Pons (tissue), 1 donor: ENCODE data around the gene SNX30.

Experiments used
- DNase-seq: peaks from one replicate; pipeline ENCODE4 v3.0.0-alpha.2; 2016; ENCODE audit warnings: low spot score

SNX30 gene

GRCh38 chr9:112858005-112858404 lies 107.4 kb downstream of the SNX30 start:
- DNase-seq, result no peak

- peak; percentile 77 for DNase-seq
Observed at GRCh38 chr9:112858625-112859147, 108.1 kb downstream of the SNX30 start.

GRCh38 chr9:112860451-112860850 lies 109.9 kb downstream of the SNX30 start:
- no peak for DNase-seq

GRCh38 chr9:112861155-112861554 lies 110.6 kb downstream of the SNX30 start:
- DNase-seq, result no peak

GRCh38 chr9:112861638-112862555 lies 111.3 kb downstream of the SNX30 start:
- DNase-seq, result peak; percentile 68

- DNase-seq, result peak; percentile 65
Observed at GRCh38 chr9:112863214-112863613, 112.7 kb downstream of the SNX30 start.

- no peak for DNase-seq
Observed at GRCh38 chr9:112863746-112864145, 113.2 kb downstream of the SNX30 start.

GRCh38 chr9:112864403-112864802 lies 113.8 kb downstream of the SNX30 start:
- DNase-seq, result no peak

GRCh38 chr9:112864982-112865381 lies 114.4 kb downstream of the SNX30 start:
- DNase-seq, result no peak

- no peak for DNase-seq
Observed at GRCh38 chr9:112866662-112867274, 116.2 kb downstream of the SNX30 start.

- DNase-seq, result peak; percentile 44
Observed at GRCh38 chr9:112867275-112867991, 116.9 kb downstream of the SNX30 start.

- no peak for DNase-seq
Observed at GRCh38 chr9:112868461-112868860, 117.9 kb downstream of the SNX30 start.

- DNase-seq, result no peak
Observed at GRCh38 chr9:112869041-112869529, 118.5 kb downstream of the SNX30 start.

- no peak for DNase-seq
Observed at GRCh38 chr9:112869917-112870316, 119.4 kb downstream of the SNX30 start.

GRCh38 chr9:112870556-112870955 lies 120.0 kb downstream of the SNX30 start:
- no peak for DNase-seq

- DNase-seq, result no peak
Observed at GRCh38 chr9:112872019-112872418, 121.5 kb downstream of the SNX30 start.

GRCh38 chr9:112873773-112874405 lies 123.3 kb downstream of the SNX30 start:
- DNase-seq, result no peak

GRCh38 chr9:112878752-112879151 lies 128.2 kb downstream of the SNX30 start:
- no peak for DNase-seq

GRCh38 chr9:112880650-112881049 lies 130.1 kb downstream of the SNX30 start:
- DNase-seq, result no peak

- DNase-seq, result no peak
Observed at GRCh38 chr9:112881331-112881730, 130.8 kb downstream of the SNX30 start.

GRCh38 chr9:112884101-112884500 lies 133.5 kb downstream of the SNX30 start:
- no peak for DNase-seq

GRCh38 chr9:112884721-112885120 lies 134.2 kb downstream of the SNX30 start:
- no peak for DNase-seq
